HepG2 (cell line): ENCODE measurements around the gene LZTFL1. TPM values are rescaled to one million over a fixed set of nuclear protein-coding genes. Genes with fewer than 3 reads are reported as not detected.
A peak's percentile ranks its signal among the peaks of the same experiment; 100 is the strongest.

Source experiments
- ATAC-seq: fragments of 200-7000 bp; cut with Tn5 transposase; 3 replicates; pipeline ENCODE4 v1.9.1; 2020; ENCODE audit warnings: mild to moderate bottlenecking, moderate library complexity
- BruUV-seq: library from RNA; stranded (reverse); fragments of 400-500 nt; replicated peaks from 2 replicates; lab custom pipeline; 2021; lab: Mats Ljungman, UMichigan
- CTCF ChIA-PET: fragments of 300-600 bp; formaldehyde crosslinking; extraction: SDS; loops from one replicate; lab custom pipeline; 2021; ENCODE audit warnings: low total read pairs, inconsistent platforms, low intra/inter-chr PET ratio; lab: Yijun Ruan, JAX
- POLR2A ChIA-PET: fragments of 350-600 bp; sonication (Branson Sonifier 250); formaldehyde crosslinking; loops from one replicate; lab custom pipeline; 2020; ENCODE audit warnings: antibody characterized with exemption, inconsistent platforms; lab: Yijun Ruan, JAX
- DNase-seq: peaks from one replicate; pipeline ENCODE4 v3.0.0-alpha.2; 2015; ENCODE audit warnings: low spot score
- FAIRE-seq: peaks from 3 replicates; lab custom pipeline; 2011; peaks lifted over from hg19 to GRCh38; lab: Jason Lieb, UNC
- H2AFZ ChIP-seq: one replicate; pipeline ENCODE4 v1.6.1; 2011; ENCODE audit warnings: low read length, inconsistent platforms
- H3K27ac ChIP-seq: fragments of 300-600 bp; 3 replicates; pipeline ENCODE4 v1.8.0; 2011; ENCODE audit warnings: mixed run types, mild to moderate bottlenecking, mixed read lengths, low read length, inconsistent platforms; ENCODE audit not compliant: insufficient read depth; ENCODE audit errors: extremely low read length
- H3K27me3 ChIP-seq, 2 experiments: fragments of 200-600 bp in 1 of 2; 2 replicates in 1 of 2; 3 replicates in 1 of 2; pipeline versions ENCODE4 v1.6.0 to v1.8.0; 2011; ENCODE audit warnings: low read length in 2 of 2, mild to moderate bottlenecking in 2 of 2, moderate library complexity in 2 of 2, inconsistent platforms in 1 of 2; ENCODE audit not compliant: insufficient read depth in 2 of 2, control insufficient read depth in 1 of 2
- H3K36me3 ChIP-seq, 2 experiments: fragments of 200-600 bp in 1 of 2; replicated peaks in 1 of 2; 2 replicates in 1 of 2; 3 replicates in 1 of 2; pipeline versions ENCODE4 v1.5.1 to v1.8.0; 2011; ENCODE audit warnings: low read length in 2 of 2, inconsistent platforms in 1 of 2; ENCODE audit not compliant: insufficient read depth in 2 of 2, control insufficient read depth in 1 of 2
- H3K4me1 ChIP-seq: 2 replicates; pipeline ENCODE4 v1.5.1; 2012; ENCODE audit warnings: low read length, inconsistent platforms; ENCODE audit not compliant: insufficient read depth
- H3K4me2 ChIP-seq: 2 replicates; pipeline ENCODE4 v1.6.0; 2011; ENCODE audit warnings: low read depth, low read length, inconsistent platforms
- H3K4me3 ChIP-seq, 3 experiments: fragments of 200-600 bp in 1 of 3; sonication (generic), shearing (Covaris generic) in 1 of 3; replicated peaks in 1 of 3; 2 replicates each; pipeline ENCODE4 v1.5.1; 2011 to 2016; ENCODE audit warnings: low read length in 3 of 3, inconsistent platforms in 2 of 3, low read depth in 2 of 3, mild to moderate bottlenecking in 2 of 3, control low read depth in 1 of 3, mixed read lengths in 1 of 3; ENCODE audit not compliant: insufficient read depth in 1 of 3
- H3K79me2 ChIP-seq: one replicate; pipeline ENCODE4 v1.6.1; 2011; ENCODE audit warnings: low read length, inconsistent platforms; ENCODE audit not compliant: insufficient read depth
- H3K9ac ChIP-seq: 2 replicates; pipeline ENCODE4 v1.6.0; 2011; ENCODE audit warnings: mild to moderate bottlenecking, low read depth, low read length, inconsistent platforms; ENCODE audit not compliant: insufficient read depth
- H3K9me3 ChIP-seq: 2 replicates; pipeline ENCODE4 v1.5.1; 2012; ENCODE audit warnings: mild to moderate bottlenecking, low read length
- H4K20me1 ChIP-seq: 2 replicates; pipeline ENCODE4 v1.6.0; 2011; ENCODE audit warnings: inconsistent platforms, mild to moderate bottlenecking, low read length, moderate library complexity; ENCODE audit not compliant: insufficient read depth
- DZIP1 ChIP-seq: sonication (generic); formaldehyde crosslinking; IDR thresholded peaks from 2 replicates; pipeline ENCODE4 v1.5.0; 2020; ENCODE audit warnings: mild to moderate bottlenecking, missing genetic modification reagents
- MNT ChIP-seq: fragments of 450-650 bp; IDR thresholded peaks from 2 replicates; pipeline ENCODE4 v1.6.1; 2016
- ZNF672 ChIP-seq: sonication (generic); formaldehyde crosslinking; IDR thresholded peaks from 2 replicates; pipeline ENCODE4 v1.8.1; 2022; ENCODE audit warnings: missing genetic modification reagents
- WGBS: methylation state at CpG from one replicate; pipeline ENCODE4 v1.1.6; 2017; ENCODE audit warnings: low lambda C conversion rate; 5-methylcytosine and 5-hydroxymethylcytosine counted together
- in situ Hi-C: cut with HindIII; loops from 2 replicates; pipeline ENCODE4 v1.10.0; 2017; ENCODE audit warnings: low pct_unique_long_range_greater_than_20kb; ENCODE audit not compliant: extremely low pct_ligation_motif_present
- intact Hi-C: fragments of 100-400 bp; cut with micrococcal nuclease; formaldehyde crosslinking; loops from one replicate; pipeline ENCODE4 v1.10.0; 2022; ENCODE audit not compliant: unreplicated experiment
- polyA plus RNA-seq, 8 experiments: library from polyadenylated mRNA; depleted of rRNA in 3 of 8; stranded (reverse) in 7 of 8; unstranded in 1 of 8; fragments of >200 nt; fragmentation: Illumina TruSeq in 4 of 8; extraction: Trizol in 4 of 8; gene quantifications; 2 replicates each; pipeline versions ENCODE4 v1.2.1 to v1.2.3, GENCODE V29; 2011 to 2016; ENCODE audit warnings: low read depth in 4 of 8, missing spikeins in 1 of 8, mixed read lengths in 1 of 8; ENCODE audit not compliant: insufficient read depth in 1 of 8
- total RNA-seq, 5 experiments: library from RNA; depleted of rRNA; stranded (reverse); fragments of >200 nt; fragmentation: Illumina TruSeq; extraction: Trizol; gene quantifications; 2 replicates each; pipeline ENCODE4 v1.2.3, GENCODE V29; 2016; ENCODE audit warnings: low read depth in 1 of 5

LZTFL1 gene
- total and polyA plus RNA-seq, 2 of the 13 experiments (the other 11 are each of a cell fraction or from before 2014, with no cell fraction given) = 16.6 to 17.2 TPM

GRCh38 chr3:45861043-45861719 is 19.3 kb upstream of the LZTFL1 start (continued):
- no peak for TF ChIP-seq DZIP1 (CRISPR knock-in tag)
- TF ChIP-seq, all 625 proteins: peak for 0

- intact Hi-C loops (no loop called here), in situ Hi-C loops (no loop called here)
- Histone ChIP-seq H3K79me2 (no peaks in the 10 kb centered on the region), H2AFZ (no peak overlapping the region), H3K27me3 (no peaks in the 10 kb centered on the region; a peak in 2 of 5 replicates), H3K9me3 (no peaks in the 10 kb centered on the region), H3K36me3 (no peaks in the 10 kb centered on the region), H3K27ac (no peak overlapping the region), H3K4me3 (no peak overlapping the region), H3K4me2 (no peak overlapping the region), H4K20me1 (no peaks in the 10 kb centered on the region), H3K9ac (no peak overlapping the region), H3K4me1 (no peaks in the 10 kb centered on the region)
- BruUV-seq = no TSS peak
- ChIA-PET POLR2A (no interaction called here), CTCF (no interaction called here)
- FAIRE-seq (no peak), ATAC-seq (no peak), DNase-seq (no peak)
- 30% methylated on average over 4 of the region's 4 CpGs for WGBS
- TF ChIP-seq MNT (peak; percentile 19; the same call in 1 of the 2 replicates), ZNF672 (CRISPR knock-in tag) (no peak)
Measured at GRCh38 chr3:45860481-45860880, 18.6 kb upstream of the LZTFL1 start.
